ENCODE measurements around the gene SERPINH1. TPM values are rescaled to one million over a fixed set of nuclear protein-coding genes. Genes with fewer than 3 reads are reported as not detected.

SERPINH1 gene
- total and polyA plus RNA-seq, 2 of the 13 experiments (the other 11 are each of a cell fraction or from before 2014, with no cell fraction given), result 83.6 to 83.8 TPM

GRCh38 chr11:75596914-75597313 is 34.9 kb downstream of the SERPINH1 start (continued):
- TF ChIP-seq ZNF276 (CRISPR knock-in tag; IDR thresholded peaks at IDR 0.05; ENCODE audit: low read depth), result no peak
- TF ChIP-seq ZNF766 (CRISPR knock-in tag; IDR thresholded peaks at IDR 0.05; ENCODE audit: borderline replicate concordance), result no peak

- Histone ChIP-seq H3K4me2 (ENCODE audit: low read depth, low read length) (no peak overlapping the region), H3K79me2 (ENCODE audit: insufficient read depth, low read length) (no peaks in the 10 kb centered on the region), H4K20me1 (ENCODE audit: insufficient read depth, low read length) (no peaks in the 10 kb centered on the region), H3K4me1 (ENCODE audit: insufficient read depth, low read length) (peaks cover 10% of the 10 kb centered on the region), H2AFZ (ENCODE audit: low read length) (no peak overlapping the region), H3K27me3 (ENCODE audit: control insufficient read depth in 1 of 2, insufficient read depth in 2 of 2, low read length in 2 of 2) (peaks cover 2 to 14% of the 10 kb centered on the region in 2 experiments; a peak in 3 of 5 replicates), H3K27ac (ENCODE audit: extremely low read length, insufficient read depth, low read length) (no peak overlapping the region), H3K9me3 (ENCODE audit: low read length) (no peaks in the 10 kb centered on the region), H3K36me3 (replicated peaks in 1 of 2; ENCODE audit: control insufficient read depth in 1 of 2, insufficient read depth in 2 of 2, low read length in 2 of 2) (no peaks in the 10 kb centered on the region), H3K4me3 (replicated peaks in 1 of 3; ENCODE audit: insufficient read depth in 1 of 3, low read depth in 2 of 3, low read length in 3 of 3) (no peak overlapping the region), H3K9ac (ENCODE audit: insufficient read depth, low read depth, low read length) (no peak overlapping the region)
- no TSS peak for BruUV-seq (replicated peaks)
- intact Hi-C loops (cut with micrococcal nuclease; ENCODE audit: unreplicated experiment), result no loop called here
- FAIRE-seq (peak; percentile 82), DNase-seq (ENCODE audit: low spot score) (peak; percentile 36), ATAC-seq (peak; percentile 86)
- in situ Hi-C loops (cut with HindIII; ENCODE audit: extremely low pct_ligation_motif_present, low pct_unique_long_range_greater_than_20kb), result loop anchor here (5.0 kb wide), 1 partner anchor 170 kb away; the partner anchor contains the start of gene DGAT2
- POLR2A ChIA-PET, result interaction anchor here (1.0 kb wide), 1 partner anchor 41 kb away, joined by 3 read pairs; no protein-coding TSS in a partner anchor
- WGBS (ENCODE audit: low lambda C conversion rate), result 9% methylated on average over 4 of the region's 4 CpGs
- CTCF ChIA-PET (ENCODE audit: low intra/inter-chr PET ratio, low total read pairs), result interaction anchor here (1.3 to 1.7 kb wide), 2 partner anchors 51 to 171 kb away, joined by 3 to 6 read pairs; partner anchors contain the start of gene DGAT2
- TF ChIP-seq ZNF318 (CRISPR knock-in tag; IDR thresholded peaks at IDR 0.05) (no peak), NCOA5 (CRISPR knock-in tag; IDR thresholded peaks at IDR 0.05) (no peak), RERE (CRISPR knock-in tag; IDR thresholded peaks at IDR 0.05; ENCODE audit: low read depth) (no peak), IKZF4 (CRISPR knock-in tag; IDR thresholded peaks at IDR 0.05; ENCODE audit: borderline replicate concordance, low read depth, not compliant biosample characterization) (no peak)
These were observed 35.6 kb downstream of the SERPINH1 start for GRCh38 chr11:75597636-75598035.

All from HepG2 (cell line).